ENCODE results near the gene ALKBH5. TPM values are rescaled to one million over a fixed set of nuclear protein-coding genes. Genes with fewer than 3 reads are reported as not detected.

ALKBH5 gene
- total and polyA plus RNA-seq, 9 of the 15 experiments (the other 6 are each of a cell fraction or from before 2014, with no cell fraction given): 11.4 to 70.0 (median 47.4) TPM

GRCh38 chr17:18183334-18184142, at the start of gene ALKBH5 (continued):
- TF ChIP-seq CREB1 (IDR thresholded peaks at IDR 0.05) (peak; percentile 83), CREB1 (CRISPR knock-in tag; IDR thresholded peaks at IDR 0.05) (peak; percentile 80; the same call in 1 of the 2 replicates), ZNF146 (CRISPR knock-in tag; IDR thresholded peaks at IDR 0.05; ENCODE audit: unreplicated experiment) (no peak), FOXO4 (CRISPR knock-in tag; IDR thresholded peaks at IDR 0.05) (no peak), SMARCA4 (IDR thresholded peaks at IDR 0.05) (no peak), ATF1 (CRISPR knock-in tag; IDR thresholded peaks at IDR 0.05) (no peak), ATF1 (tag; IDR thresholded peaks at IDR 0.05) (peak; percentile 96), SNAPC5 (CRISPR knock-in tag; IDR thresholded peaks at IDR 0.05) (no peak), KHSRP (IDR thresholded peaks at IDR 0.05) (no peak), RNF2 (IDR thresholded peaks at IDR 0.05) (peak; percentile 49; the same call in 1 of the 2 replicates), NCOA2 (IDR thresholded peaks at IDR 0.05; ENCODE audit: partially characterized antibody in 2 of 2) (no peak), ZNF232 (CRISPR knock-in tag; IDR thresholded peaks at IDR 0.05) (no peak), BMI1 (IDR thresholded peaks at IDR 0.05; ENCODE audit: low read length) (peak; percentile 69), POLR2AphosphoS5 (IDR thresholded peaks at IDR 0.05; ENCODE audit: control insufficient read depth, insufficient read depth, low read depth, low read length) (peak; percentile 16; the same call in 1 of the 2 replicates), ZNF23 (CRISPR knock-in tag; IDR thresholded peaks at IDR 0.05) (no peak), HNRNPH1 (optimal IDR thresholded peaks at IDR 0.05; ENCODE audit: low read depth, low read length) (no peak), MTF1 (CRISPR knock-in tag; IDR thresholded peaks at IDR 0.05; ENCODE audit: borderline replicate concordance) (no peak), ZBTB1 (CRISPR knock-in tag; IDR thresholded peaks at IDR 0.05; ENCODE audit: borderline replicate concordance, low read depth) (no peak; the same call in 1 of the 2 replicates), MEIS2 (IDR thresholded peaks at IDR 0.05; ENCODE audit: partially characterized antibody) (peak; percentile 98), RFX5 (IDR thresholded peaks at IDR 0.05; ENCODE audit: low read depth, low read length) (peak; percentile 20; the same call in 1 of the 2 replicates), FIP1L1 (IDR thresholded peaks at IDR 0.05; ENCODE audit: low read depth, low read length, poor library complexity, severe bottlenecking) (peak; percentile 68)
- TF ChIP-seq, protein P1, sequence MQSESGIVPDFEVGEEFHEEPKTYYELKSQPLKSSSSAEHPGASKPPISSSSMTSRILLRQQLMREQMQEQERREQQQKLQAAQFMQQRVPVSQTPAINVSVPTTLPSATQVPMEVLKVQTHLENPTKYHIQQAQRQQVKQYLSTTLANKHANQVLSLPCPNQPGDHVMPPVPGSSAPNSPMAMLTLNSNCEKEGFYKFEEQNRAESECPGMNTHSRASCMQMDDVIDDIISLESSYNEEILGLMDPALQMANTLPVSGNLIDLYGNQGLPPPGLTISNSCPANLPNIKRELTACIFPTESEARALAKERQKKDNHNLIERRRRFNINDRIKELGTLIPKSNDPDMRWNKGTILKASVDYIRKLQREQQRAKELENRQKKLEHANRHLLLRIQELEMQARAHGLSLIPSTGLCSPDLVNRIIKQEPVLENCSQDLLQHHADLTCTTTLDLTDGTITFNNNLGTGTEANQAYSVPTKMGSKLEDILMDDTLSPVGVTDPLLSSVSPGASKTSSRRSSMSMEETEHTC (IDR thresholded peaks at IDR 0.05): no peak
- TF ChIP-seq, protein P2, sequence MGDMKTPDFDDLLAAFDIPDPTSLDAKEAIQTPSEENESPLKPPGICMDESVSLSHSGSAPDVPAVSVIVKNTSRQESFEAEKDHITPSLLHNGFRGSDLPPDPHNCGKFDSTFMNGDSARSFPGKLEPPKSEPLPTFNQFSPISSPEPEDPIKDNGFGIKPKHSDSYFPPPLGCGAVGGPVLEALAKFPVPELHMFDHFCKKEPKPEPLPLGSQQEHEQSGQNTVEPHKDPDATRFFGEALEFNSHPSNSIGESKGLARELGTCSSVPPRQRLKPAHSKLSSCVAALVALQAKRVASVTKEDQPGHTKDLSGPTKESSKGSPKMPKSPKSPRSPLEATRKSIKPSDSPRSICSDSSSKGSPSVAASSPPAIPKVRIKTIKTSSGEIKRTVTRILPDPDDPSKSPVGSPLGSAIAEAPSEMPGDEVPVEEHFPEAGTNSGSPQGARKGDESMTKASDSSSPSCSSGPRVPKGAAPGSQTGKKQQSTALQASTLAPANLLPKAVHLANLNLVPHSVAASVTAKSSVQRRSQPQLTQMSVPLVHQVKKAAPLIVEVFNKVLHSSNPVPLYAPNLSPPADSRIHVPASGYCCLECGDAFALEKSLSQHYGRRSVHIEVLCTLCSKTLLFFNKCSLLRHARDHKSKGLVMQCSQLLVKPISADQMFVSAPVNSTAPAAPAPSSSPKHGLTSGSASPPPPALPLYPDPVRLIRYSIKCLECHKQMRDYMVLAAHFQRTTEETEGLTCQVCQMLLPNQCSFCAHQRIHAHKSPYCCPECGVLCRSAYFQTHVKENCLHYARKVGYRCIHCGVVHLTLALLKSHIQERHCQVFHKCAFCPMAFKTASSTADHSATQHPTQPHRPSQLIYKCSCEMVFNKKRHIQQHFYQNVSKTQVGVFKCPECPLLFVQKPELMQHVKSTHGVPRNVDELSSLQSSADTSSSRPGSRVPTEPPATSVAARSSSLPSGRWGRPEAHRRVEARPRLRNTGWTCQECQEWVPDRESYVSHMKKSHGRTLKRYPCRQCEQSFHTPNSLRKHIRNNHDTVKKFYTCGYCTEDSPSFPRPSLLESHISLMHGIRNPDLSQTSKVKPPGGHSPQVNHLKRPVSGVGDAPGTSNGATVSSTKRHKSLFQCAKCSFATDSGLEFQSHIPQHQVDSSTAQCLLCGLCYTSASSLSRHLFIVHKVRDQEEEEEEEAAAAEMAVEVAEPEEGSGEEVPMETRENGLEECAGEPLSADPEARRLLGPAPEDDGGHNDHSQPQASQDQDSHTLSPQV (IDR thresholded peaks at IDR 0.05): peak; percentile 31; the same call in 1 of the 2 replicates
